ENCODE results near the gene ZNF415.

ZNF415 gene

DNA sequence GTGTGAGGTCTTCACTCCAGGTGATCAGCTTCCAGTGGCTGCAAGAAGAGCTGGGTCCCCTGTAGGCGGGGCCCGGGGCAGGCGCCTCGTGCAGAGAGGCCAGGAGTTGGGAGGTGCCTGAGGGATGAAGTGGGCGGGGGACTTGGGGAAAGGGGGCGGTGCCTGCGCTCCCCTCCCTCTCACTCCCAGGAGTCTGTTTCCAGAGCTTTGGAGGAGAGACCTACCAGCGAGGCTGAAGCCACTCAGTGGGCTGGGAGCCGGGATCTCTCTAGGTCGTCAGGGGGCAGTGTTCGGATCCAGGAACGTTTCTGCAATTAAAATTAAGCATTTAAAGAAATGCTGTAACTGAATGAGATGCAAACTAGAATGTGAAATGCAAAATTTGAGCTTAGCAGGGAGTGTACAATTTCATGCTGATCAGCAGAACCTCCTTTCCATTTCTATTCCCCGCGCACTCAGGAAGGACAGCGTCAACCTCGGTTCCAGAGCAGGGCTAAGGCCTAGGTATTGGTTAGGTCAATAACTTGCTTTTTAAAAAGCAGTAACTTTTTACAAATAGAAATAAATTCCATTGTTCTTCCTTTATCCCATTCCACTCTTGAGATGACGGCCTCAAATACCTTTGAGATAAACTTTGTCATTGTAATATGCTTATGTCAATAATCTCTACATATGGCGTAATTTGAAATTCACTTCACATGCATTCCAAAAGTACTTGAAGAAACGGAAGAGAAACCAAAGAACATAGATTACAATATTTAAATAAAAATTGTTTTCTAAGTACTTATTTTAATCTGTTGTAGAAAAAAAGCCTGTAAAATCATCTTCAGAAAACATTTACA lies 41.1 kb downstream of the ZNF415 start:
- no peak for DNase-seq
- Histone ChIP-seq H3K36me3 (replicated peaks) (peaks cover 54% of the 10 kb centered on the region), H3K4me3 (ENCODE audit: low read depth, low read length) (no peak overlapping the region), H3K27me3 (replicated peaks) (no peaks in the 10 kb centered on the region), H3K27ac (peak overlapping the region; percentile 60)
- in situ Hi-C loops (cut with HindIII; ENCODE audit: low pct_ligation_motif_present, low sequenced_read_pairs), result no loop called here
- TF ChIP-seq, protein P1, sequence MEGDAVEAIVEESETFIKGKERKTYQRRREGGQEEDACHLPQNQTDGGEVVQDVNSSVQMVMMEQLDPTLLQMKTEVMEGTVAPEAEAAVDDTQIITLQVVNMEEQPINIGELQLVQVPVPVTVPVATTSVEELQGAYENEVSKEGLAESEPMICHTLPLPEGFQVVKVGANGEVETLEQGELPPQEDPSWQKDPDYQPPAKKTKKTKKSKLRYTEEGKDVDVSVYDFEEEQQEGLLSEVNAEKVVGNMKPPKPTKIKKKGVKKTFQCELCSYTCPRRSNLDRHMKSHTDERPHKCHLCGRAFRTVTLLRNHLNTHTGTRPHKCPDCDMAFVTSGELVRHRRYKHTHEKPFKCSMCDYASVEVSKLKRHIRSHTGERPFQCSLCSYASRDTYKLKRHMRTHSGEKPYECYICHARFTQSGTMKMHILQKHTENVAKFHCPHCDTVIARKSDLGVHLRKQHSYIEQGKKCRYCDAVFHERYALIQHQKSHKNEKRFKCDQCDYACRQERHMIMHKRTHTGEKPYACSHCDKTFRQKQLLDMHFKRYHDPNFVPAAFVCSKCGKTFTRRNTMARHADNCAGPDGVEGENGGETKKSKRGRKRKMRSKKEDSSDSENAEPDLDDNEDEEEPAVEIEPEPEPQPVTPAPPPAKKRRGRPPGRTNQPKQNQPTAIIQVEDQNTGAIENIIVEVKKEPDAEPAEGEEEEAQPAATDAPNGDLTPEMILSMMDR (IDR thresholded peaks at IDR 0.05; ENCODE audit: low read depth, low read length, missing control alignments), result no peak

DNA sequence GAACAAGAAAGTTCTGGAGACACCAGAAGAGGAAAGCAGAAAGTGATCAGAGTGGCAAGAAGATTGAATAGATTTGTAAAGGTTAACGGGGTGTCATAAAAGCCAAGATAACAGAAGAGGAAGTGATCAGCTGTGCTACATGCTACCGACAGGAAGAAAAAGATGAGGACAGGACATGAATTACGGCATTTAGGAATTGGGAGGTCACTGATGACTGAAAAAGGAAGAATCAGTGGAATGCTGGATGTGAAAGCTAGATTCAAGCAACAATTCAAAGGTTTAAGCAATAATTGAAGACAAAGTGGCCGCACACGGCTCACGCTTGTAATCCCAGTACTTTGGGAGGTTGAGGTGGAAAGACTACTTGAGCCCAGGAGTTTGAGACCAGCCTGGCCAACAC lies 44.6 kb downstream of the ZNF415 start:
- no peak overlapping the region for H3K4me3 ChIP-seq (ENCODE audit: low read depth, low read length)
- H3K27me3 ChIP-seq (replicated peaks), result no peaks in the 10 kb centered on the region
- peaks cover 72% of the 10 kb centered on the region for H3K36me3 ChIP-seq (replicated peaks)
- TF ChIP-seq, protein P1 (IDR thresholded peaks at IDR 0.05; ENCODE audit: low read depth, low read length, missing control alignments), result no peak
- peak; percentile 37 for DNase-seq
- in situ Hi-C loops (cut with HindIII; ENCODE audit: low pct_ligation_motif_present, low sequenced_read_pairs), result no loop called here
- H3K27ac ChIP-seq, result peak overlapping the region; percentile 85

DNA sequence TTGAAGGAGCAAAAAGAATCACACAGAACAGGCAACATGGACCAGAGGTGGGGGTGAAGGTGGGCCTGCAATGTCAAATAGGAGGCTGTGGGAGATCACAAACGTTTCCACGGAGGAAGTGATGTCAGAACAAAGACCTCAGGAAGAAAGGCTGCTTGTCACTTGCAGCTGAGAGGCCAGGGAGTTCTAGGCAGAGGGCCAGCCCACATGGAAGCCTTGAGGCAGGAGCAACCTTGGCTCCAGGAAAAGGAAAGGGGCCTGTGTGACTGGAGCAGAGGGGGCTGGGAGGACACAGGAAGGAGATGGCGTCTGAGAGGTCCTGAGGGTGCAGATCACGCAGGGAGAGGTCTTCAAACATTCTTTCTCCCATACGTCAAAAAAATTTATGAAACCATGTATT lies 45.8 kb downstream of the ZNF415 start:
- DNase-seq, result peak; percentile 88
- H3K27ac ChIP-seq, result peak overlapping the region; percentile 85
- no peaks in the 10 kb centered on the region for H3K27me3 ChIP-seq (replicated peaks)
- peaks cover 73% of the 10 kb centered on the region for H3K36me3 ChIP-seq (replicated peaks)
- in situ Hi-C loops (cut with HindIII; ENCODE audit: low pct_ligation_motif_present, low sequenced_read_pairs), result no loop called here
- TF ChIP-seq, protein P1 (IDR thresholded peaks at IDR 0.05; ENCODE audit: low read depth, low read length, missing control alignments), result no peak
- H3K4me3 ChIP-seq (ENCODE audit: low read depth, low read length), result no peak overlapping the region

DNA sequence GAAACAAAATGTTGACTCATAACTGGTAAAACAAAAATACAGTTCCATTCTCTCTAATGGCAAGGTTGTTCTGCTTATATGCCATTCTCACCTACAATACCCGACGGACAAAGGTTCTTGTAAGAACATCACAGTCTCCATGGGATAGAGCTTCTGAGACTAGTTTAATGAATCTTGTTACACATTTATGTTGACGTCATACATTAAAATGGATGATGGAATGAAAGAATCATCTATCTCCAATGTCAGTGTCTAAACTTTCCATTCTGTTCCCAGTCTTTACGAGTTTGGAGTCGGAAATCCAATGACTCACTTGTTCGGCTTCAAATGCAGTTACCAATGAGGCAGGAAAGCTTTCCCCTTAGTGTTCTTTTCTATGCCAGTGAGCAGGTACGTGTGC lies 47.2 kb downstream of the ZNF415 start:
- Histone ChIP-seq H3K27me3 (replicated peaks) (no peaks in the 10 kb centered on the region), H3K27ac (no peak overlapping the region), H3K36me3 (replicated peaks) (peaks cover 66% of the 10 kb centered on the region), H3K4me3 (ENCODE audit: low read depth, low read length) (no peak overlapping the region)
- in situ Hi-C loops (cut with HindIII; ENCODE audit: low pct_ligation_motif_present, low sequenced_read_pairs), result no loop called here
- TF ChIP-seq, protein P1 (IDR thresholded peaks at IDR 0.05; ENCODE audit: low read depth, low read length, missing control alignments), result no peak
- no peak for DNase-seq

DNA sequence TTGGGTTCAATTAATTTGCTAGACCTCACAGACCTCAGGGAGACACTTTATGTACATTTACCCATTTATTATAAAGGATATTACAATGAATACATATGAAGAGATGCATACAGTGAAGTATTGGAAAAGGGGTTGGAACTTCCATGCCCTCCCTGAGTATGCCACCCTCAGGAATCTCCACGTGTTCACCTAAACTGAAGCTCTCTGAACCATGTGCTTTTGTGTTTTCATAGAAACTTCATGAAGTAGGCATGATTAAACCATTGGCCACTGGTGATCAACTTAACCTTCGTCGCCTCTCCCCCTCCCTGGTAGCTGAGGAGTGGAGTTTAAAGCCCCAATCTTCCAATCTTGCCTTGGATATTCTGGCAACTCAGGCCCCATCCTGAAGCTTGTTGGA lies 49.8 kb downstream of the ZNF415 start:
- DNase-seq, result no peak

More for the DNA sequence above, 49.8 kb downstream of the ZNF415 start:
- Histone ChIP-seq H3K36me3 (replicated peaks) (peaks cover 49% of the 10 kb centered on the region), H3K27ac (no peak overlapping the region), H3K4me3 (ENCODE audit: low read depth, low read length) (no peak overlapping the region), H3K27me3 (replicated peaks) (no peaks in the 10 kb centered on the region)
- in situ Hi-C loops (cut with HindIII; ENCODE audit: low pct_ligation_motif_present, low sequenced_read_pairs), result no loop called here
- TF ChIP-seq, protein P1 (IDR thresholded peaks at IDR 0.05; ENCODE audit: low read depth, low read length, missing control alignments), result no peak
